ENCODE data around the gene TCP11X1.
"Not testable (repeated sequence)": the region's sequence is repeated elsewhere in the genome, so short reads cannot be mapped to it uniquely, and the experiment has no call there.

Gene TCP11X1

GRCh38 chrX:102214986-102215385 lies at the start of gene TCP11X1:
TSS of gene TCP11X1 (plus strand) at chrX:102215301.
- not testable (repeated sequence) for DNase-seq

DNA sequence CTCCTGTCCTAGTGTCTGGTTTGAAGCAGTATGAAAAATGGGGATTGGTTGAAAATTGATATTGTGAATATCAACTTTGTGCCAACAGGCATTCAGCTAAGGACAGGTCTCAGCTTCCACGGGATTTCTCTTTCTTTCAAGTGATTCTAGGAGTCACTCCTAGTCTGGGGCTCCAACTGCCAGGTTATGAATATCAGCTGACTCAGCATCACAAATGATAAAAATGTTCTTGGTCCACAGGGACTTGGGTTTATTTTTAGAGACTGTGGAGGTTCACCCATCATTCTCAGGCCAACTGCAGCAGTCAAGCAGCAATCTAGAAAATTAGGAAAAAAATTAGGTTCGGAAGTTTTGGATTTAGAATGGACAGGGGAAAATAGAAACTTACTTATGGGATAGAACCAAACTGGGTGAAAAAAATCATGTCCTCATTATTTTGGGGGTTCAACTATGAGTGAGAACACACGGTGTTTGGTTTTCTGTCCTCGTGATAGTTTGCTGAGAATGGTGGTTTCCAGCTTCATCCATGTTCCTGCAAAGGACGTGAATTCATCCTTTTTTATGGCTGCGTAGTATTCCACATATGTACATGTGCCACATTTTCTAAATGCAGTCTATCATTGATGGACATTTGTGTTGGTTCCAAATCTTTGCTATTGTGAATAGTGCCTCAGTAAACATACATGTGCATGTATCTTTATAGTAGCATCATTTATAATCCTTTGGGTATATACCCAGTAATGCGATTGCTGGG lies 29.0 kb upstream of the TCP11X1 start:
- DNase-seq = no peak

DNA sequence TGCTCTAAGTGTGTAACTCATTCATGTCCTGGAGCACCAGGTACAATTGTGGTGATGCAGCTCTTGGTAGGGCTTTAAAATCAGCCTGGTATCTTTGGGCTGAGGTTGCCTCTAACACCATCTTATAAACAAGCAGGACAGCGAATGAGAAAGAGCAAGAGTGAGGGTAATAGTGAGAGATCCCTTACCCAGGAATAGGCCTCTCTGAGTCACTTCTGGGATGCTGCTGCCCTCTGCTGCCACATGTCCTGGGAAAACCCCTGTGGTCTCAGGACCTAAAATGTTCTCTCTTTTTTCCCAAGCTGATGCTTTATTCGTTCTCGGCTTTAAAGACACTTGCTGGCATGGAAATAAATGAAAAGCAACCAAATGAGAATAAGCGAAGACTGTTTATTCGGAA lies 7.2 kb upstream of the TCP11X1 start:
- not testable (repeated sequence) for DNase-seq

DNA sequence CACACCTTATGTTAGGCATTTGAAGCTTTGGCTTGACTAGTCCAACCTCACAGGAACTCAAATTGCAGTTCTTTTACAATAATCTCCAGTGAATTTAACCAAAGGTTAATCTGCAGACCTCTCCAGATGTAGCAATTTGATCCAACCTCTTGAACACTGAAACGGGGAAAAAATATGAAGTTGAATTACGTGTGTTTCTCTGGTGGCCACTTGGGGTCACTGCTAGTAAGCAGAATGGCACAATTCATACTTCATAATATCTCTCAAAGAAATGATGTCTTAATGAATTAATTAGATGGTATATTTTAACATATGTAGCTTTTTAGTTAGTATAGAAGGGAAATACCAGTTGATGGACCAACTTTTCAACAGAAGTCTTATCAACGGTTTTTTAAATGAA lies 1.4 kb downstream of the TCP11X1 start:
- DNase-seq = not testable (repeated sequence)

GRCh38 chrX:102235678-102236077 lies 20.6 kb downstream of the TCP11X1 start:
- DNase-seq = not testable (repeated sequence)

DNA sequence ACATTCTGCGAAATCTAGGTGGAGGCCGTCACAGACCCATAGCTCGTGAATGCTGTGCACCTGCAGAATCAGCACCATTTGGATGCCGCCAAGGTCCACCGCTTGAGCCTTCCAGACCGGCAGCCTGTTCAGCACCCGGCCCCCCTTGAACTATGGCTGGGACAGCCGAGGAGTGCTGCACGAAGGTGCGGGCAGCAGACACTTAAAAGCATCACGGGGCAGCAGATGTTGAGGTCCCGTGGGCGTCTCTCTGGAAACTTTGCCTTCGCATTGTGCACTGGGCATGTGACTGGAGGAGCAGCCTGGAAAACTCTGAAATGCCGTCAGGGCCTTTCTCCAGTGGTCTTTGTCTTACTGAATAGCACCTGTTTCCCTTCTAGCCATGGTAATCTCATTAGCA lies 25.2 kb downstream of the TCP11X1 start:
- DNase-seq = not testable (repeated sequence)

- DNase-seq = not testable (repeated sequence)
Observed at GRCh38 chrX:102246893-102247292, 31.8 kb downstream of the TCP11X1 start, which contains the start of gene NXF2. TSS of gene NXF2 (plus strand) at chrX:102247167. CDS start at chrX:102307079, 59,912 bp downstream.

GRCh38 chrX:102272231-102272630 lies 57.1 kb downstream of the TCP11X1 start:
- DNase-seq = not testable (repeated sequence)
